HG03103 (cell line): ENCODE measurements around the gene GRPEL2.
A peak's percentile ranks its signal among the peaks of the same experiment; 100 is the strongest.

Source experiments
- ATAC-seq: cut with Tn5 transposase; IDR thresholded peaks from one replicate; pipeline ENCODE4 v1.9.1; 2021; ENCODE audit warnings: low read depth; ENCODE audit not compliant: unreplicated experiment

The GRPEL2 gene

GRCh38 chr5:149345147-149345891, at the start of gene GRPEL2:
TSS of gene GRPEL2 (plus strand) at chr5:149345499. CDS start at chr5:149345540, 41 bp downstream.
- peak; percentile 98 for ATAC-seq

GRCh38 chr5:149297340-149298025, 47.8 kb upstream of the GRPEL2 start:
- no peak for ATAC-seq

- no peak for ATAC-seq
Measured at GRCh38 chr5:149298163-149298562, 47.1 kb upstream of the GRPEL2 start.

GRCh38 chr5:149298842-149299404, 46.4 kb upstream of the GRPEL2 start:
- no peak for ATAC-seq

- ATAC-seq, result no peak
Measured at GRCh38 chr5:149299451-149300054, 45.7 kb upstream of the GRPEL2 start.

GRCh38 chr5:149300441-149300840, 44.9 kb upstream of the GRPEL2 start:
- no peak for ATAC-seq

- ATAC-seq, result no peak
Measured at GRCh38 chr5:149301049-149301743, 44.1 kb upstream of the GRPEL2 start.

GRCh38 chr5:149301744-149302380, 43.4 kb upstream of the GRPEL2 start:
- no peak for ATAC-seq

GRCh38 chr5:149302641-149303040, 42.7 kb upstream of the GRPEL2 start:
- no peak for ATAC-seq

- ATAC-seq, result no peak
Measured at GRCh38 chr5:149303210-149303609, 42.1 kb upstream of the GRPEL2 start.

GRCh38 chr5:149304195-149305078, 40.9 kb upstream of the GRPEL2 start:
- ATAC-seq, result no peak

GRCh38 chr5:149309354-149309753, 35.9 kb upstream of the GRPEL2 start:
- ATAC-seq, result no peak

GRCh38 chr5:149310488-149310887, 34.8 kb upstream of the GRPEL2 start:
- ATAC-seq, result no peak

GRCh38 chr5:149310947-149311658, 34.2 kb upstream of the GRPEL2 start:
- ATAC-seq, result no peak

- no peak for ATAC-seq
Measured at GRCh38 chr5:149313151-149313841, 32.0 kb upstream of the GRPEL2 start.

GRCh38 chr5:149314571-149315111, 30.7 kb upstream of the GRPEL2 start:
- ATAC-seq, result no peak

GRCh38 chr5:149315753-149316152, 29.5 kb upstream of the GRPEL2 start:
- ATAC-seq, result no peak
